ENCODE results near the gene ARNT2.

Gene ARNT2

GRCh38 chr15:80404761-80405553 is 775 bp downstream of the ARNT2 start:
- WGBS: 4% methylated on average over 29 of the region's 33 CpGs
- no peak for DNase-seq
- H3K4me2 ChIP-seq (ENCODE audit: low read length, poor library complexity, severe bottlenecking): peak overlapping the region; percentile 72
- H3K23ac ChIP-seq (ENCODE audit: low read length in 2 of 2): no peak overlapping the region
- H2BK15ac ChIP-seq (ENCODE audit: low read depth, poor library complexity, severe bottlenecking): no peak overlapping the region
- H4K91ac ChIP-seq (ENCODE audit: low read length): no peak overlapping the region
- no peak overlapping the region for H3K4ac ChIP-seq (ENCODE audit: low read depth in 1 of 2, low read length in 2 of 2)
- no peak overlapping the region for H3K27ac ChIP-seq (ENCODE audit: low read length, poor library complexity, severe bottlenecking)
- no peak overlapping the region for H3K18ac ChIP-seq (ENCODE audit: low read depth in 1 of 2, low read length in 2 of 2)
- H3K27me3 ChIP-seq (ENCODE audit: control insufficient read depth in 1 of 2, insufficient read depth in 1 of 2, low read length in 2 of 2): peaks cover 0 to 81% of the 10 kb centered on the region in 2 experiments
- no peaks in the 10 kb centered on the region for H3K36me3 ChIP-seq (ENCODE audit: control insufficient read depth in 1 of 2, insufficient read depth in 2 of 2, low read depth in 1 of 2, low read length in 2 of 2)
- H3K79me1 ChIP-seq (replicated peaks; ENCODE audit: low read length, poor library complexity, severe bottlenecking): peaks cover 24% of the 10 kb centered on the region
- no peak overlapping the region for H2BK5ac ChIP-seq (ENCODE audit: low read depth, low read length, poor library complexity, severe bottlenecking)
- H2BK12ac ChIP-seq (ENCODE audit: low read length in 2 of 2): no peak overlapping the region
- peak overlapping the region; percentile 62 for H2AFZ ChIP-seq (ENCODE audit: low read depth, low read length)
- no peak overlapping the region for H3K14ac ChIP-seq (ENCODE audit: low read length in 2 of 2)
- no peak overlapping the region for H2BK120ac ChIP-seq (ENCODE audit: low read depth, low read length)
- no peaks in the 10 kb centered on the region for H3K9me3 ChIP-seq (ENCODE audit: control insufficient read depth, low read length)
- peak overlapping the region; percentile 63 to 82 for H3K4me3 ChIP-seq (ENCODE audit: insufficient read depth in 1 of 2, low read depth in 1 of 2, low read length in 2 of 2)
- H3K4me1 ChIP-seq (ENCODE audit: control insufficient read depth, insufficient read depth, low read depth, low read length): peaks cover 8% of the 10 kb centered on the region
- H3K9ac ChIP-seq (ENCODE audit: low read length): peak overlapping the region; percentile 38
- no peak overlapping the region for H2AK5ac ChIP-seq (ENCODE audit: low read length, severe bottlenecking)
- H4K8ac ChIP-seq (ENCODE audit: low read length): no peak overlapping the region

GRCh38 chr15:80405554-80405850 is 1.3 kb downstream of the ARNT2 start:
- Histone ChIP-seq H3K36me3 (ENCODE audit: control insufficient read depth in 1 of 2, insufficient read depth in 2 of 2, low read depth in 1 of 2, low read length in 2 of 2) (no peaks in the 10 kb centered on the region), H2BK12ac (ENCODE audit: low read length in 2 of 2) (no peak overlapping the region), H3K18ac (ENCODE audit: low read depth in 1 of 2, low read length in 2 of 2) (no peak overlapping the region), H3K9ac (ENCODE audit: low read length) (no peak overlapping the region), H3K4me3 (ENCODE audit: insufficient read depth in 1 of 2, low read depth in 1 of 2, low read length in 2 of 2) (no peak overlapping the region), H3K23ac (ENCODE audit: low read length in 2 of 2) (no peak overlapping the region), H3K27me3 (ENCODE audit: control insufficient read depth in 1 of 2, insufficient read depth in 1 of 2, low read length in 2 of 2) (peaks cover 0 to 81% of the 10 kb centered on the region in 2 experiments), H4K91ac (ENCODE audit: low read length) (no peak overlapping the region), H3K4ac (ENCODE audit: low read depth in 1 of 2, low read length in 2 of 2) (no peak overlapping the region), H3K9me3 (ENCODE audit: control insufficient read depth, low read length) (no peaks in the 10 kb centered on the region), H3K79me1 (replicated peaks; ENCODE audit: low read length, poor library complexity, severe bottlenecking) (peaks cover 27% of the 10 kb centered on the region), H3K14ac (ENCODE audit: low read length in 2 of 2) (no peak overlapping the region), H2AK5ac (ENCODE audit: low read length, severe bottlenecking) (no peak overlapping the region), H3K4me2 (ENCODE audit: low read length, poor library complexity, severe bottlenecking) (peak overlapping the region; percentile 72), H2BK5ac (ENCODE audit: low read depth, low read length, poor library complexity, severe bottlenecking) (no peak overlapping the region), H3K4me1 (ENCODE audit: control insufficient read depth, insufficient read depth, low read depth, low read length) (peaks cover 8% of the 10 kb centered on the region), H2AFZ (ENCODE audit: low read depth, low read length) (no peak overlapping the region), H3K27ac (ENCODE audit: low read length, poor library complexity, severe bottlenecking) (no peak overlapping the region), H2BK120ac (ENCODE audit: low read depth, low read length) (no peak overlapping the region), H2BK15ac (ENCODE audit: low read depth, poor library complexity, severe bottlenecking) (no peak overlapping the region), H4K8ac (ENCODE audit: low read length) (no peak overlapping the region)
- no peak for DNase-seq
- WGBS: 78% methylated on average over 4 of the region's 4 CpGs

- Histone ChIP-seq H3K79me1 (replicated peaks; ENCODE audit: low read length, poor library complexity, severe bottlenecking) (peaks cover 28% of the 10 kb centered on the region), H2AK5ac (ENCODE audit: low read length, severe bottlenecking) (no peak overlapping the region), H3K27me3 (ENCODE audit: control insufficient read depth in 1 of 2, insufficient read depth in 1 of 2, low read length in 2 of 2) (peaks cover 0 to 86% of the 10 kb centered on the region in 2 experiments), H2BK12ac (ENCODE audit: low read length in 2 of 2) (no peak overlapping the region), H3K36me3 (ENCODE audit: control insufficient read depth in 1 of 2, insufficient read depth in 2 of 2, low read depth in 1 of 2, low read length in 2 of 2) (no peaks in the 10 kb centered on the region), H2AFZ (ENCODE audit: low read depth, low read length) (no peak overlapping the region), H4K8ac (ENCODE audit: low read length) (no peak overlapping the region), H3K18ac (ENCODE audit: low read depth in 1 of 2, low read length in 2 of 2) (no peak overlapping the region), H3K4me3 (ENCODE audit: insufficient read depth in 1 of 2, low read depth in 1 of 2, low read length in 2 of 2) (no peak overlapping the region), H2BK120ac (ENCODE audit: low read depth, low read length) (no peak overlapping the region), H3K27ac (ENCODE audit: low read length, poor library complexity, severe bottlenecking) (no peak overlapping the region), H3K9ac (ENCODE audit: low read length) (no peak overlapping the region), H3K14ac (ENCODE audit: low read length in 2 of 2) (no peak overlapping the region), H3K4me1 (ENCODE audit: control insufficient read depth, insufficient read depth, low read depth, low read length) (peaks cover 8% of the 10 kb centered on the region), H3K4ac (ENCODE audit: low read depth in 1 of 2, low read length in 2 of 2) (no peak overlapping the region), H3K9me3 (ENCODE audit: control insufficient read depth, low read length) (no peaks in the 10 kb centered on the region), H3K23ac (ENCODE audit: low read length in 2 of 2) (no peak overlapping the region), H2BK15ac (ENCODE audit: low read depth, poor library complexity, severe bottlenecking) (no peak overlapping the region), H2BK5ac (ENCODE audit: low read depth, low read length, poor library complexity, severe bottlenecking) (no peak overlapping the region), H4K91ac (ENCODE audit: low read length) (no peak overlapping the region), H3K4me2 (ENCODE audit: low read length, poor library complexity, severe bottlenecking) (no peak overlapping the region)
- no peak for DNase-seq
- WGBS: 73% methylated on average over 2 of the region's 2 CpGs
These were observed 1.8 kb downstream of the ARNT2 start for GRCh38 chr15:80405970-80406369.

GRCh38 chr15:80411788-80412288 is 7.7 kb downstream of the ARNT2 start:
- no peak overlapping the region for H3K4me3 ChIP-seq (ENCODE audit: insufficient read depth in 1 of 2, low read depth in 1 of 2, low read length in 2 of 2)
- no peak overlapping the region for H2AK5ac ChIP-seq (ENCODE audit: low read length, severe bottlenecking)
- H3K18ac ChIP-seq (ENCODE audit: low read depth in 1 of 2, low read length in 2 of 2): no peak overlapping the region
- H3K9me3 ChIP-seq (ENCODE audit: control insufficient read depth, low read length): no peaks in the 10 kb centered on the region
- H3K27me3 ChIP-seq (ENCODE audit: control insufficient read depth in 1 of 2, insufficient read depth in 1 of 2, low read length in 2 of 2): peaks cover 0 to 49% of the 10 kb centered on the region in 2 experiments
- H3K23ac ChIP-seq (ENCODE audit: low read length in 2 of 2): no peak overlapping the region
- no peak for DNase-seq
- H3K4me2 ChIP-seq (ENCODE audit: low read length, poor library complexity, severe bottlenecking): no peak overlapping the region
- WGBS: 0% methylated on average over 1 of the region's 1 CpG
- no peak overlapping the region for H2AFZ ChIP-seq (ENCODE audit: low read depth, low read length)
- H4K91ac ChIP-seq (ENCODE audit: low read length): no peak overlapping the region
- H2BK5ac ChIP-seq (ENCODE audit: low read depth, low read length, poor library complexity, severe bottlenecking): no peak overlapping the region
- H3K79me1 ChIP-seq (replicated peaks; ENCODE audit: low read length, poor library complexity, severe bottlenecking): peaks cover 45% of the 10 kb centered on the region
- H3K9ac ChIP-seq (ENCODE audit: low read length): no peak overlapping the region
- peaks cover 2% of the 10 kb centered on the region for H3K4me1 ChIP-seq (ENCODE audit: control insufficient read depth, insufficient read depth, low read depth, low read length)
- no peak overlapping the region for H3K27ac ChIP-seq (ENCODE audit: low read length, poor library complexity, severe bottlenecking)
- H4K8ac ChIP-seq (ENCODE audit: low read length): no peak overlapping the region
- no peak overlapping the region for H3K4ac ChIP-seq (ENCODE audit: low read depth in 1 of 2, low read length in 2 of 2)
- no peak overlapping the region for H2BK120ac ChIP-seq (ENCODE audit: low read depth, low read length)
- no peaks in the 10 kb centered on the region for H3K36me3 ChIP-seq (ENCODE audit: control insufficient read depth in 1 of 2, insufficient read depth in 2 of 2, low read depth in 1 of 2, low read length in 2 of 2)
- H2BK12ac ChIP-seq (ENCODE audit: low read length in 2 of 2): no peak overlapping the region
- no peak overlapping the region for H2BK15ac ChIP-seq (ENCODE audit: low read depth, poor library complexity, severe bottlenecking)
- H3K14ac ChIP-seq (ENCODE audit: low read length in 2 of 2): no peak overlapping the region

All from mesenchymal stem cell (in vitro differentiated cells and primary cell).